HepG2 (cell line): Measurements from ENCODE around the gene AUTS2. TPM values are rescaled to one million over a fixed set of nuclear protein-coding genes. Genes with fewer than 3 reads are reported as not detected.

Experiments used
- ATAC-seq: fragments of 200-7000 bp; cut with Tn5 transposase; 3 replicates; pipeline ENCODE4 v1.9.1; 2020; ENCODE audit warnings: mild to moderate bottlenecking, moderate library complexity
- BruUV-seq: library from RNA; stranded (reverse); fragments of 400-500 nt; replicated peaks from 2 replicates; lab custom pipeline; 2021; lab: Mats Ljungman, UMichigan
- CTCF ChIA-PET: fragments of 300-600 bp; formaldehyde crosslinking; extraction: SDS; loops from one replicate; lab custom pipeline; 2021; ENCODE audit warnings: low total read pairs, inconsistent platforms, low intra/inter-chr PET ratio; lab: Yijun Ruan, JAX
- POLR2A ChIA-PET: fragments of 350-600 bp; sonication (Branson Sonifier 250); formaldehyde crosslinking; loops from one replicate; lab custom pipeline; 2020; ENCODE audit warnings: antibody characterized with exemption, inconsistent platforms; lab: Yijun Ruan, JAX
- DNase-seq: peaks from one replicate; pipeline ENCODE4 v3.0.0-alpha.2; 2015; ENCODE audit warnings: low spot score
- FAIRE-seq: peaks from 3 replicates; lab custom pipeline; 2011; peaks lifted over from hg19 to GRCh38; lab: Jason Lieb, UNC
- H2AFZ ChIP-seq: one replicate; pipeline ENCODE4 v1.6.1; 2011; ENCODE audit warnings: low read length, inconsistent platforms
- H3K27ac ChIP-seq: fragments of 300-600 bp; 3 replicates; pipeline ENCODE4 v1.8.0; 2011; ENCODE audit warnings: mixed run types, mild to moderate bottlenecking, mixed read lengths, low read length, inconsistent platforms; ENCODE audit not compliant: insufficient read depth; ENCODE audit errors: extremely low read length
- H3K27me3 ChIP-seq, 2 experiments: fragments of 200-600 bp in 1 of 2; 2 replicates in 1 of 2; 3 replicates in 1 of 2; pipeline versions ENCODE4 v1.6.0 to v1.8.0; 2011; ENCODE audit warnings: low read length in 2 of 2, mild to moderate bottlenecking in 2 of 2, moderate library complexity in 2 of 2, inconsistent platforms in 1 of 2; ENCODE audit not compliant: insufficient read depth in 2 of 2, control insufficient read depth in 1 of 2
- H3K36me3 ChIP-seq, 2 experiments: fragments of 200-600 bp in 1 of 2; replicated peaks in 1 of 2; 2 replicates in 1 of 2; 3 replicates in 1 of 2; pipeline versions ENCODE4 v1.5.1 to v1.8.0; 2011; ENCODE audit warnings: low read length in 2 of 2, inconsistent platforms in 1 of 2; ENCODE audit not compliant: insufficient read depth in 2 of 2, control insufficient read depth in 1 of 2
- H3K4me1 ChIP-seq: 2 replicates; pipeline ENCODE4 v1.5.1; 2012; ENCODE audit warnings: low read length, inconsistent platforms; ENCODE audit not compliant: insufficient read depth
- H3K4me2 ChIP-seq: 2 replicates; pipeline ENCODE4 v1.6.0; 2011; ENCODE audit warnings: low read depth, low read length, inconsistent platforms
- H3K4me3 ChIP-seq, 3 experiments: fragments of 200-600 bp in 1 of 3; sonication (generic), shearing (Covaris generic) in 1 of 3; replicated peaks in 1 of 3; 2 replicates each; pipeline ENCODE4 v1.5.1; 2011 to 2016; ENCODE audit warnings: low read length in 3 of 3, inconsistent platforms in 2 of 3, low read depth in 2 of 3, mild to moderate bottlenecking in 2 of 3, control low read depth in 1 of 3, mixed read lengths in 1 of 3; ENCODE audit not compliant: insufficient read depth in 1 of 3
- H3K79me2 ChIP-seq: one replicate; pipeline ENCODE4 v1.6.1; 2011; ENCODE audit warnings: low read length, inconsistent platforms; ENCODE audit not compliant: insufficient read depth
- H3K9ac ChIP-seq: 2 replicates; pipeline ENCODE4 v1.6.0; 2011; ENCODE audit warnings: mild to moderate bottlenecking, low read depth, low read length, inconsistent platforms; ENCODE audit not compliant: insufficient read depth
- H3K9me3 ChIP-seq: 2 replicates; pipeline ENCODE4 v1.5.1; 2012; ENCODE audit warnings: mild to moderate bottlenecking, low read length
- H4K20me1 ChIP-seq: 2 replicates; pipeline ENCODE4 v1.6.0; 2011; ENCODE audit warnings: inconsistent platforms, mild to moderate bottlenecking, low read length, moderate library complexity; ENCODE audit not compliant: insufficient read depth
- ARNTL ChIP-seq: sonication (generic); formaldehyde crosslinking; IDR thresholded peaks from 2 replicates; pipeline ENCODE4 v1.4.0; 2020; ENCODE audit warnings: mild to moderate bottlenecking, missing genetic modification reagents
- KDM3A ChIP-seq: IDR thresholded peaks from 2 replicates; pipeline ENCODE4 v1.6.1; 2018; ENCODE audit warnings: low read depth, missing compliant biosample characterization
- KIAA2018 ChIP-seq: sonication (generic); formaldehyde crosslinking; IDR thresholded peaks from 2 replicates; pipeline ENCODE4 v1.5.0; 2020; ENCODE audit warnings: mild to moderate bottlenecking, missing genetic modification reagents, borderline replicate concordance
- KLF15 ChIP-seq: sonication (generic); formaldehyde crosslinking; IDR thresholded peaks from 2 replicates; pipeline ENCODE4 v1.8.1; 2023; ENCODE audit warnings: borderline replicate concordance, mild to moderate bottlenecking, inconsistent platforms, missing genetic modification reagents, mixed read lengths
- MAF1 ChIP-seq: sonication (generic); formaldehyde crosslinking; IDR thresholded peaks from 2 replicates; pipeline ENCODE4 v1.5.0; 2020; ENCODE audit warnings: missing genetic modification reagents, borderline replicate concordance
- NFKBIZ ChIP-seq: IDR thresholded peaks from 2 replicates; pipeline ENCODE4 v1.6.1; 2018; ENCODE audit warnings: missing genetic modification reagents, missing compliant biosample characterization
- POGZ ChIP-seq: sonication (generic); formaldehyde crosslinking; IDR thresholded peaks from 2 replicates; pipeline ENCODE4 v1.4.0; 2020; ENCODE audit warnings: mild to moderate bottlenecking, missing genetic modification reagents
- SETDB1 ChIP-seq: sonication (generic); formaldehyde crosslinking; IDR thresholded peaks from 2 replicates; pipeline ENCODE4 v1.5.1; 2020; ENCODE audit warnings: missing genetic modification reagents, mild to moderate bottlenecking, borderline replicate concordance
- XRCC5 ChIP-seq: fragments of 200-400 bp; formaldehyde crosslinking; optimal IDR thresholded peaks from 2 replicates; pipeline ENCODE3; 2017; ENCODE audit warnings: mild to moderate bottlenecking, low read length
- ZNF382 ChIP-seq: sonication (generic); formaldehyde crosslinking; IDR thresholded peaks from 2 replicates; pipeline ENCODE4 v1.5.0; 2020; ENCODE audit warnings: missing genetic modification reagents, mild to moderate bottlenecking, borderline replicate concordance
- ZNF609 ChIP-seq: sonication (generic); formaldehyde crosslinking; IDR thresholded peaks from 2 replicates; pipeline ENCODE4 v1.4.0; 2020; ENCODE audit warnings: mild to moderate bottlenecking, missing genetic modification reagents, borderline replicate concordance
- ZNF841 ChIP-seq: sonication (generic); formaldehyde crosslinking; IDR thresholded peaks from 2 replicates; pipeline ENCODE4 v1.8.1; 2023; ENCODE audit warnings: missing genetic modification reagents, borderline replicate concordance
- WGBS: methylation state at CpG from one replicate; pipeline ENCODE4 v1.1.6; 2017; ENCODE audit warnings: low lambda C conversion rate; 5-methylcytosine and 5-hydroxymethylcytosine counted together
- in situ Hi-C: cut with HindIII; loops from 2 replicates; pipeline ENCODE4 v1.10.0; 2017; ENCODE audit warnings: low pct_unique_long_range_greater_than_20kb; ENCODE audit not compliant: extremely low pct_ligation_motif_present
- intact Hi-C: fragments of 100-400 bp; cut with micrococcal nuclease; formaldehyde crosslinking; loops from one replicate; pipeline ENCODE4 v1.10.0; 2022; ENCODE audit not compliant: unreplicated experiment
- polyA plus RNA-seq, 8 experiments: library from polyadenylated mRNA; depleted of rRNA in 3 of 8; stranded (reverse) in 7 of 8; unstranded in 1 of 8; fragments of >200 nt; fragmentation: Illumina TruSeq in 4 of 8; extraction: Trizol in 4 of 8; gene quantifications; 2 replicates each; pipeline versions ENCODE4 v1.2.1 to v1.2.3, GENCODE V29; 2011 to 2016; ENCODE audit warnings: low read depth in 4 of 8, missing spikeins in 1 of 8, mixed read lengths in 1 of 8; ENCODE audit not compliant: insufficient read depth in 1 of 8
- total RNA-seq, 5 experiments: library from RNA; depleted of rRNA; stranded (reverse); fragments of >200 nt; fragmentation: Illumina TruSeq; extraction: Trizol; gene quantifications; 2 replicates each; pipeline ENCODE4 v1.2.3, GENCODE V29; 2016; ENCODE audit warnings: low read depth in 1 of 5

Gene AUTS2
- total and polyA plus RNA-seq, 2 of the 13 experiments (the other 11 are each of a cell fraction or from before 2014, with no cell fraction given), result 0.38 TPM; not detected in 1

- Histone ChIP-seq H4K20me1 (no peaks in the 10 kb centered on the region), H3K9ac (no peak overlapping the region), H3K4me2 (no peak overlapping the region), H3K27me3 (no peaks in the 10 kb centered on the region), H3K4me3 (no peak overlapping the region), H2AFZ (no peak overlapping the region), H3K4me1 (no peaks in the 10 kb centered on the region), H3K27ac (no peak overlapping the region), H3K36me3 (no peaks in the 10 kb centered on the region), H3K79me2 (no peaks in the 10 kb centered on the region), H3K9me3 (no peaks in the 10 kb centered on the region)
- CTCF ChIA-PET, result no interaction called here
- DNase-seq, result no peak
- no TSS peak for BruUV-seq
- in situ Hi-C loops, result no loop called here
- 0% methylated on average over 4 of the region's 4 CpGs for WGBS
- no peak for ATAC-seq
- no peak for FAIRE-seq
- intact Hi-C loops, result no loop called here
- POLR2A ChIA-PET, result no interaction called here
- TF ChIP-seq ARNTL (no peak), ZNF609 (CRISPR knock-in tag) (no peak), KIAA2018 (no peak), POGZ (CRISPR knock-in tag) (no peak), KLF15 (CRISPR knock-in tag) (no peak), XRCC5 (no peak), ZNF841 (CRISPR knock-in tag) (no peak), KDM3A (CRISPR knock-in tag) (no peak), MAF1 (CRISPR knock-in tag) (no peak), ZNF382 (no peak), NFKBIZ (CRISPR knock-in tag) (no peak), SETDB1 (CRISPR knock-in tag) (no peak)
Observed at GRCh38 chr7:70035519-70035918, 437.2 kb downstream of the AUTS2 start.
